HUDEP-2 (cell line): Measurements from ENCODE around the gene PCGF1.

Source experiments
- DNase-seq, 76 experiments: peaks; one replicate each; lab custom pipeline; 2025; ENCODE audit not compliant: unreplicated experiment in 76 of 76; lab: John Stamatoyannopoulos, UW

The PCGF1 gene

GRCh38 chr2:74538881-74539339, 31.4 kb upstream of the PCGF1 start:
- no peak for DNase-seq

- DNase-seq, result no peak
These were observed 29.6 kb upstream of the PCGF1 start for GRCh38 chr2:74537140-74537539.

GRCh38 chr2:74536166-74536950, 28.9 kb upstream of the PCGF1 start:
- no peak for DNase-seq

- DNase-seq, result no peak
These were observed 28.0 kb upstream of the PCGF1 start for GRCh38 chr2:74535440-74535965.

- DNase-seq, result no peak
These were observed 26.9 kb upstream of the PCGF1 start for GRCh38 chr2:74534411-74534810.

GRCh38 chr2:74533464-74533863, 26.0 kb upstream of the PCGF1 start:
- no peak for DNase-seq

GRCh38 chr2:74532222-74532621, 24.7 kb upstream of the PCGF1 start:
- DNase-seq, result peak in 9 of 76 experiments; percentile 6 to 29 (median 18)

GRCh38 chr2:74531666-74532065, 24.2 kb upstream of the PCGF1 start:
- DNase-seq, result no peak

GRCh38 chr2:74530239-74531187, 23.0 kb upstream of the PCGF1 start:
- peak in 75 of 76 experiments; percentile 36 to 94 (median 87) for DNase-seq

- peak in 75 of 76 experiments; percentile 57 to 99 (median 96) for DNase-seq
These were observed 22.1 kb upstream of the PCGF1 start, which contains the start of the genes AUP1 and HTRA2 for GRCh38 chr2:74529357-74530238. Gene AUP1, minus strand, starts transcription at chr2:74529706. Its CDS starts 77 bp downstream, at chr2:74529629. Gene HTRA2, plus strand, starts transcription at chr2:74529933. Its CDS starts 74 bp downstream, at chr2:74530007.

GRCh38 chr2:74528600-74529356, 21.3 kb upstream of the PCGF1 start:
- peak in 5 of 76 experiments; percentile 12 to 89 (median 38) for DNase-seq

- no peak for DNase-seq
These were observed 20.2 kb upstream of the PCGF1 start for GRCh38 chr2:74527741-74528140.

GRCh38 chr2:74526649-74527230, 19.2 kb upstream of the PCGF1 start:
- DNase-seq, result no peak

- DNase-seq, result peak in 6 of 76 experiments; percentile 10 to 28 (median 18)
These were observed 18.5 kb upstream of the PCGF1 start, which contains the start of gene DQX1 for GRCh38 chr2:74525717-74526648. Gene DQX1, minus strand, starts transcription at chr2:74526231. Its CDS starts 502 bp downstream, at chr2:74525729.

- no peak for DNase-seq
These were observed 17.6 kb upstream of the PCGF1 start for GRCh38 chr2:74524955-74525716.

GRCh38 chr2:74524005-74524404, 16.5 kb upstream of the PCGF1 start:
- DNase-seq, result no peak

GRCh38 chr2:74522516-74522915, 15.0 kb upstream of the PCGF1 start:
- DNase-seq, result no peak
